NCI-H748 treated with DMSO at 0.1 percent for 48 hours (cell line): ENCODE measurements around the gene LRRFIP1.

ENCODE experiments used
- DNase-seq: peaks from one replicate; lab custom pipeline; 2025; lab: John Stamatoyannopoulos, UW

LRRFIP1 gene

GRCh38 chr2:237618449-237618848 lies 8.9 kb upstream of the LRRFIP1 start:
- no peak for DNase-seq

GRCh38 chr2:237623428-237624403 lies 3.7 kb upstream of the LRRFIP1 start:
- DNase-seq, result no peak

GRCh38 chr2:237624565-237624964 lies 2.8 kb upstream of the LRRFIP1 start:
- no peak for DNase-seq

- DNase-seq, result no peak
These were observed 2.1 kb upstream of the LRRFIP1 start for GRCh38 chr2:237625216-237625705.

GRCh38 chr2:237625777-237626176 lies 1.6 kb upstream of the LRRFIP1 start:
- DNase-seq, result no peak

- DNase-seq, result no peak
These were observed 460 bp upstream of the LRRFIP1 start for GRCh38 chr2:237626813-237627440.

- no peak for DNase-seq
These were observed 1.1 kb downstream of the LRRFIP1 start for GRCh38 chr2:237628247-237629187.

GRCh38 chr2:237629188-237629534 lies 1.8 kb downstream of the LRRFIP1 start:
- DNase-seq, result no peak

GRCh38 chr2:237629739-237630138 lies 2.4 kb downstream of the LRRFIP1 start:
- DNase-seq, result no peak

- no peak for DNase-seq
These were observed 3.0 kb downstream of the LRRFIP1 start for GRCh38 chr2:237630216-237631000.

- no peak for DNase-seq
These were observed 3.8 kb downstream of the LRRFIP1 start for GRCh38 chr2:237631007-237631785.

GRCh38 chr2:237631801-237632585 lies 4.6 kb downstream of the LRRFIP1 start:
- DNase-seq, result no peak

- no peak for DNase-seq
These were observed 5.7 kb downstream of the LRRFIP1 start for GRCh38 chr2:237633061-237633561.

- no peak for DNase-seq
These were observed 9.2 kb downstream of the LRRFIP1 start for GRCh38 chr2:237636578-237636977.

GRCh38 chr2:237637429-237638135 lies 10.2 kb downstream of the LRRFIP1 start:
- DNase-seq, result no peak

- no peak for DNase-seq
These were observed 10.8 kb downstream of the LRRFIP1 start for GRCh38 chr2:237638176-237638575.

GRCh38 chr2:237639052-237639835 lies 11.9 kb downstream of the LRRFIP1 start:
- no peak for DNase-seq

- DNase-seq, result no peak
These were observed 12.4 kb downstream of the LRRFIP1 start for GRCh38 chr2:237639836-237640220.
